Adrenal gland (tissue), 12 donors: ENCODE results near the gene TTLL10. TPM values are rescaled to one million over a fixed set of nuclear protein-coding genes. Genes with fewer than 3 reads are reported as not detected.

Source experiments
- DNase-seq, 7 donors: peaks; one replicate each; pipeline ENCODE4 v3.0.0-alpha.2; 2019 to 2020
- H3K27ac ChIP-seq, 5 donors: fragments of 200-600 bp; sonication (generic) in 4 of 5; 1 replicate in 3 of 5; 2 replicates in 2 of 5; pipeline versions ENCODE4 v1.5.1 to v1.8.0; 2016 to 2020; ENCODE audit warnings: mild to moderate bottlenecking in 1 of 5
- H3K27me3 ChIP-seq: fragments of 200-600 bp; 2 replicates; pipeline ENCODE4 v1.8.0; 2021
- H3K36me3 ChIP-seq, 2 donors: fragments of 200-600 bp; replicated peaks in 1 of 2; 1 replicate in 1 of 2; 2 replicates in 1 of 2; pipeline versions ENCODE4 v1.5.1 to v1.8.0; 2018 to 2022
- H3K4me1 ChIP-seq, 2 donors: fragments of 200-600 bp; replicated peaks in 1 of 2; 1 replicate in 1 of 2; 2 replicates in 1 of 2; pipeline versions ENCODE4 v1.5.1 to v1.8.0; 2018 to 2021
- H3K4me3 ChIP-seq, 4 donors: fragments of 200-600 bp; sonication (generic) in 3 of 4; one replicate each; pipeline ENCODE4 v1.5.1; 2016 to 2018
- H3K9me3 ChIP-seq, 3 donors: fragments of 200-600 bp; sonication (generic) in 1 of 3; replicated peaks in 1 of 3; 1 replicate in 2 of 3; 2 replicates in 1 of 3; pipeline versions ENCODE4 v1.5.1 to v1.8.0; 2016 to 2021
- POLR2A ChIP-seq, 2 donors: fragments of 450-650 bp; IDR thresholded peaks; one replicate each; pipeline ENCODE4 v1.6.1; 2017; ENCODE audit warnings: antibody characterized with exemption in 2 of 2, mild to moderate bottlenecking in 2 of 2, moderate library complexity in 1 of 2
- WGBS, 4 donors: extraction: QIAGEN DNeasy Blood & Tissue Kit in 2 of 4; methylation state at CpG; one replicate each; pipeline versions ENCODE4 v1.1.5 to v1.1.7; 2013 to 2017; 5-methylcytosine and 5-hydroxymethylcytosine counted together
- intact Hi-C, 2 donors: fragments of 100-400 bp; cut with DNase I; formaldehyde crosslinking; loops; one replicate each; pipeline versions ENCODE4 v1.14.1 to v1.15.0; 2022 to 2023
- polyA plus RNA-seq, 3 donors: library from polyadenylated mRNA; stranded (reverse); fragments of 200-250 nt in 2 of 3; fragments of 350-450 nt in 1 of 3; fragmentation: Illumina TruSeq in 1 of 3; extraction: RNeasy Lipid Tissue Mini Kit (QIAGEN cat#74804) in 1 of 3; gene quantifications; one replicate each; pipeline ENCODE4 v1.2.3, GENCODE V29; 2013 to 2014
- total RNA-seq, 9 donors: library from RNA; depleted of rRNA in 4 of 9; stranded (reverse); fragments of >200 nt in 4 of 9; fragments of 120-200 nt in 1 of 9; fragmentation: NEBNext Ultra II Directional in 1 of 9; extraction: Animal tissue kit (Norgen Biotek cat#: 25700) in 1 of 9; gene quantifications; one replicate each; pipeline versions ENCODE4 v1.1.0 to v1.2.4, GENCODE V29; 2013 to 2023
- TF ChIP-seq, protein P1 (sequence below), 6 experiments: fragments of 450-650 bp in 4 of 6; fragments of 200-600 bp in 2 of 6; sonication (generic) in 1 of 6; IDR thresholded peaks; 1 replicate in 5 of 6; 2 replicates in 1 of 6; pipeline versions ENCODE4 v1.5.1 to v1.8.0; 2016 to 2021; ENCODE audit warnings: antibody characterized with exemption in 6 of 6, mild to moderate bottlenecking in 2 of 6, moderate library complexity in 1 of 6
- donor health status: healthy with polysubstance abuse.
- donor health status: Bipolar disorder and iron deficiency.
- donor health status: DM: yes; HTN: yes; CAD: no.
- donor health status: DM: no; HTN: no; CAD: no.
- donor health status: DM: no; HTN: no; CAD: no.
- donor health status: DM: yes; HTN: yes; CAD: no.

TTLL10 gene
- total and polyA plus RNA-seq, 12 donors, result 0.32 to 0.44 TPM; not detected in 10

GRCh38 chr1:1160281-1160930, 13.3 kb upstream of the TTLL10 start:
- TF ChIP-seq, protein P1, sequence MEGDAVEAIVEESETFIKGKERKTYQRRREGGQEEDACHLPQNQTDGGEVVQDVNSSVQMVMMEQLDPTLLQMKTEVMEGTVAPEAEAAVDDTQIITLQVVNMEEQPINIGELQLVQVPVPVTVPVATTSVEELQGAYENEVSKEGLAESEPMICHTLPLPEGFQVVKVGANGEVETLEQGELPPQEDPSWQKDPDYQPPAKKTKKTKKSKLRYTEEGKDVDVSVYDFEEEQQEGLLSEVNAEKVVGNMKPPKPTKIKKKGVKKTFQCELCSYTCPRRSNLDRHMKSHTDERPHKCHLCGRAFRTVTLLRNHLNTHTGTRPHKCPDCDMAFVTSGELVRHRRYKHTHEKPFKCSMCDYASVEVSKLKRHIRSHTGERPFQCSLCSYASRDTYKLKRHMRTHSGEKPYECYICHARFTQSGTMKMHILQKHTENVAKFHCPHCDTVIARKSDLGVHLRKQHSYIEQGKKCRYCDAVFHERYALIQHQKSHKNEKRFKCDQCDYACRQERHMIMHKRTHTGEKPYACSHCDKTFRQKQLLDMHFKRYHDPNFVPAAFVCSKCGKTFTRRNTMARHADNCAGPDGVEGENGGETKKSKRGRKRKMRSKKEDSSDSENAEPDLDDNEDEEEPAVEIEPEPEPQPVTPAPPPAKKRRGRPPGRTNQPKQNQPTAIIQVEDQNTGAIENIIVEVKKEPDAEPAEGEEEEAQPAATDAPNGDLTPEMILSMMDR (IDR thresholded peaks at IDR 0.05), result no peak
- no peak for TF ChIP-seq POLR2A (IDR thresholded peaks at IDR 0.05)
- no peak for DNase-seq
- WGBS, 4 donors, result 70 to 86% (median 84%) methylated on average over 9 to 23 of the region's 23 CpGs
- no peak overlapping the region for H3K27ac ChIP-seq
- H3K27me3 ChIP-seq, result peaks cover 18% of the 10 kb centered on the region
- H3K9me3 ChIP-seq, result no peaks in the 10 kb centered on the region
- H3K36me3 ChIP-seq, result no peaks in the 10 kb centered on the region
- H3K4me1 ChIP-seq, result peaks cover 8 to 13% of the 10 kb centered on the region in 2 donors
- intact Hi-C loops, result no loop called here
- H3K4me3 ChIP-seq, result no peak overlapping the region

DNA sequence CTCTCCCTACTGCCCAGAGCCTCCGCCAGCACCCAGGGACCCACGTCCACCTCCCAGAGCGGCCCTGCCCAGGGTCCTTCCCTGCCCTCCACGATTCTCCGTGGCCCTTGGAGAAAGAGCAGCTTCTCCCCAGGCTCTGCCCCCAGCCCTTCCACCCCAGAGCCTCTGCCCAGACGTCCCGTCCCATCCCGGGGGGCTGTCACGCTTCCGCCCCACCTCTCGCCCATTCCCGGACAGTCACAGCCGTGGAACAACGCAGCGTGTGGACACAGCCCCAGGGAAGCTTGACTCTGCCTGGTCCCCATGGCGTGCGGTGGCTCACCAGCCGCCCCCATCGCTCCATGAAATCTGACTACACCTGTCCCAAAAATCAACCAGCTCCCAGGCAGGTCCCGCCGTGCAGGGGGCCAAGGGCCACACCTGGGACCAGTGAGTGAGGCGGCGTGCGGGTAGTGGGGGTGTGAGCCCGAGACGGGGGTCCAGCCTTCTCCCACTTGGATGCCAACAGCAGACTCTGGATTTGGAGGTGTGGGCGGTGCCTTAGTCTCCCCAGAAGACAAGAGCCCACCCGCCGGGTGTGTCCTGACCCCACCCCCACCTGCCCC, 12.5 kb upstream of the TTLL10 start:
- no peak for DNase-seq
- WGBS, 4 donors, result 77 to 85% (median 79%) methylated on average over 20 to 29 of the region's 29 CpGs
- H3K27ac ChIP-seq, result no peak overlapping the region
- H3K4me1 ChIP-seq, result peaks cover 8 to 13% of the 10 kb centered on the region in 2 donors
- no peaks in the 10 kb centered on the region for H3K9me3 ChIP-seq
- no peak for TF ChIP-seq POLR2A (IDR thresholded peaks at IDR 0.05)
- TF ChIP-seq, protein P1 (IDR thresholded peaks at IDR 0.05), result no peak
- H3K36me3 ChIP-seq, result no peaks in the 10 kb centered on the region
- H3K4me3 ChIP-seq, result no peak overlapping the region
- peaks cover 21% of the 10 kb centered on the region for H3K27me3 ChIP-seq
- intact Hi-C loops, result no loop called here

DNA sequence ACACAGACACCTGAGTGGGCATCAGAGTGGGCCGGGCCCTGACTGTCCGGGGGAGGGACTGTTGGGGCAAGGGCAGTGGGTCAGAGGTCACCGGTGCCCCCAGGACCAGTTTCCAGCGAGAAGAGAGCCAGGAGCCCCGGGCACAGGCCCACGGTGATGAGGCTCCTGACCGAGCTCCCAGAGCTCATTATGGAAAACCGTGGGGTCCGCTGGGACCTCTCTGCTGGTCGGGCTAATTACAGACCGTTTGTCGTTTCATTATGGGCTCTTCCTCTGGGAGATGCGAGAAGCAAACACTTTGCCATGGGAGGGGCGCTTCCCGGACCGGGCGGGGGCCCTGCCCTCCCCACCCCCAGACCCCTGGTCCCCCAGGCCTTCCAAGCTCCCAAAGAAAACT, 12.0 kb upstream of the TTLL10 start:
- Histone ChIP-seq H3K4me1 (peaks cover 8 to 13% of the 10 kb centered on the region in 2 donors), H3K27ac (no peak overlapping the region), H3K27me3 (peaks cover 26% of the 10 kb centered on the region), H3K4me3 (no peak overlapping the region), H3K36me3 (no peaks in the 10 kb centered on the region), H3K9me3 (no peaks in the 10 kb centered on the region)
- intact Hi-C loops, result no loop called here
- TF ChIP-seq POLR2A (IDR thresholded peaks at IDR 0.05), result no peak
- TF ChIP-seq, protein P1 (IDR thresholded peaks at IDR 0.05), result no peak
- DNase-seq, result no peak
- 43 to 80% (median 64%) methylated on average over 3 to 17 of the region's 17 CpGs for WGBS, 4 donors

DNA sequence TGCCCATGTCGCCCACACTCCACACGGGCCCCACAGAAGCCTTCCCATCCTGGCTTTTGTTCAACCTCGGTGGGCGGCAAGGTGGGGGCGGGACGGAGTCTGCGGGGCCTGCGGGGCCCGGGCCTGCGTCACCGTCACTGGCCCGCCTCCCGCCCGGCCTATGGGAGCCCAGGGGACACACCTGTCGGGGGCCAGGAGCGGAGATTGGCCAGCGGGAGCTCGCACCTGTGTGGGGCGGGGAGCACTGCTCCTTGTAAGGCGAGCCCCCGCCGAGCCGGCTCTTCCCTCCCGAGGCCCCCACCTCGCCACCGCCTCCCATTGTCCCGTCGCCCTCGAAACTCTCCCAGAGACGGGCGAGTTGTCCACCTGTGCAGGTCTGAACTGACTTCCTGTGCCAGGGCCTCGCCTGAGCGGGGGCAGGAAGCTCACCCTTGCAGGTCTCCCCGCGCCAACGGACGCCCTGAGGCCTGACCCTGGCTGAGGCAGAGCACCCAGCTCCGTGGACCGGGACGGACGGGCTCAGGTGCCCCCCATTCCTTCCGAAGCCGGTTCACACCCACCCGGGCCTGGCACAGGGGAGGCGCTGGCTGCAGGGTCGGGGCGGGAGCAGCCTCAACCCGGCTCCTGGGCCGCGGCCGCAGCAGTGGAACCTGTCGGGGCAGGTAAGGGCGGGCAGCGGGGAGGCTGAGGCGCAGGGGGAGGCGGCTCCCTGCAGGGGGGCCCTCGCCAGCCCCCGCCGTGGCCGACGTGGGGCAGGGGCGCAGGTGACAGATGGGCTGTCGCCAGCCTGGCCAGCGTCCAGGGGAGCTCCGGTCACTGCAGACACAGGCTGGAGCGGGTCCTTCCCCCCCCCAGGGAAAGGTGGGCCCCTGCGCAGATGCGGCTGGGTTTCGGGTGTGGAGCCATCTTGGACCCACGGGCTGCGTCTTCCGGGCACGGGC, 10.8 kb upstream of the TTLL10 start:
- WGBS, 4 donors, result 55 to 75% (median 61%) methylated on average over 4 to 73 of the region's 73 CpGs
- no peaks in the 10 kb centered on the region for H3K36me3 ChIP-seq
- no peak for DNase-seq
- TF ChIP-seq POLR2A (IDR thresholded peaks at IDR 0.05), result no peak
- peaks cover 5 to 10% of the 10 kb centered on the region in 2 donors for H3K4me1 ChIP-seq
- peaks cover 37% of the 10 kb centered on the region for H3K27me3 ChIP-seq
- intact Hi-C loops, result no loop called here
- no peaks in the 10 kb centered on the region for H3K9me3 ChIP-seq
- H3K4me3 ChIP-seq, result no peak overlapping the region
- no peak overlapping the region for H3K27ac ChIP-seq
